Stomach (tissue), 9 donors: Measurements from ENCODE around the gene HSPH1. TPM values are rescaled to one million over a fixed set of nuclear protein-coding genes. Genes with fewer than 3 reads are reported as not detected.

Source experiments
- DNase-seq, 2 donors: peaks; one replicate each; pipeline versions ENCODE4 v3.0.0 to v3.0.0-alpha.2; 2013 to 2019
- H3K27ac ChIP-seq, 5 donors: fragments of 200-600 bp in 4 of 5; sonication (generic) in 4 of 5; one replicate each; pipeline ENCODE4 v1.5.1; 2013 to 2019; ENCODE audit warnings: mild to moderate bottlenecking in 1 of 5, moderate library complexity in 1 of 5
- H3K27me3 ChIP-seq, 3 donors: fragments of 200-600 bp; sonication (generic); one replicate each; pipeline ENCODE4 v1.5.1; 2017 to 2019; ENCODE audit warnings: mixed run types in 1 of 3
- H3K36me3 ChIP-seq, 4 donors: fragments of 200-600 bp; sonication (generic); 1 replicate in 3 of 4; 2 replicates in 1 of 4; pipeline ENCODE4 v1.5.1; 2016 to 2019
- H3K4me1 ChIP-seq, 4 donors: fragments of 200-600 bp; sonication (generic); one replicate each; pipeline ENCODE4 v1.5.1; 2016 to 2019
- H3K4me3 ChIP-seq, 4 donors: fragments of 200-600 bp; sonication (generic) in 3 of 4; one replicate each; pipeline ENCODE4 v1.5.1; 2016 to 2019; ENCODE audit warnings: mild to moderate bottlenecking in 1 of 4
- H3K9me3 ChIP-seq, 4 donors: fragments of 200-600 bp; sonication (generic); one replicate each; pipeline ENCODE4 v1.5.1; 2016 to 2019
- CTCF ChIP-seq, 7 experiments: fragments of 450-650 bp in 4 of 7; fragments of 200-600 bp in 3 of 7; sonication (generic) in 3 of 7; IDR thresholded peaks; one replicate each; pipeline ENCODE4 v1.5.1; 2016 to 2019; ENCODE audit warnings: antibody characterized with exemption in 7 of 7, control low read depth in 2 of 7, mild to moderate bottlenecking in 1 of 7
- EP300 ChIP-seq: sonication (generic); formaldehyde crosslinking; IDR thresholded peaks from one replicate; pipeline ENCODE4 v1.6.1; 2017; ENCODE audit warnings: antibody characterized with exemption
- POLR2A ChIP-seq, 4 donors: fragments of 450-650 bp; IDR thresholded peaks; one replicate each; pipeline ENCODE4 v1.6.1; 2016; ENCODE audit warnings: antibody characterized with exemption in 4 of 4, control low read depth in 2 of 4, mild to moderate bottlenecking in 1 of 4, moderate library complexity in 1 of 4
- POLR2AphosphoS5 ChIP-seq, 3 donors: sonication (generic); formaldehyde crosslinking; IDR thresholded peaks; one replicate each; pipeline ENCODE4 v1.6.1; 2016; ENCODE audit warnings: antibody characterized with exemption in 3 of 3
- WGBS, 5 donors: extraction: QIAGEN DNeasy Blood & Tissue Kit in 3 of 5; methylation state at CpG; one replicate each; pipeline versions ENCODE4 v1.1.5 to v1.1.7; 2013 to 2018; 5-methylcytosine and 5-hydroxymethylcytosine counted together
- intact Hi-C: fragments of 100-400 bp; cut with DNase I; formaldehyde crosslinking; loops from one replicate; pipeline ENCODE4 v1.15.1; 2023; ENCODE audit warnings: low total_unique reads
- polyA plus RNA-seq, 3 donors: library from polyadenylated mRNA; stranded (reverse); fragments of 200-250 nt; gene quantifications; one replicate each; pipeline ENCODE4 v1.2.3, GENCODE V29; 2013
- total RNA-seq, 5 donors: library from RNA; depleted of rRNA; stranded (reverse); fragments of >200 nt; gene quantifications; one replicate each; pipeline versions ENCODE4 v1.1.0 to v1.2.3, GENCODE V29; 2014 to 2016
- donor health status: healthy with polysubstance abuse.
- donor health status: Bipolar disorder and iron deficiency.
- donor health status: healthy.

The HSPH1 gene
- total and polyA plus RNA-seq, 8 donors = 18.6 to 49.4 (median 29.5) TPM

DNA sequence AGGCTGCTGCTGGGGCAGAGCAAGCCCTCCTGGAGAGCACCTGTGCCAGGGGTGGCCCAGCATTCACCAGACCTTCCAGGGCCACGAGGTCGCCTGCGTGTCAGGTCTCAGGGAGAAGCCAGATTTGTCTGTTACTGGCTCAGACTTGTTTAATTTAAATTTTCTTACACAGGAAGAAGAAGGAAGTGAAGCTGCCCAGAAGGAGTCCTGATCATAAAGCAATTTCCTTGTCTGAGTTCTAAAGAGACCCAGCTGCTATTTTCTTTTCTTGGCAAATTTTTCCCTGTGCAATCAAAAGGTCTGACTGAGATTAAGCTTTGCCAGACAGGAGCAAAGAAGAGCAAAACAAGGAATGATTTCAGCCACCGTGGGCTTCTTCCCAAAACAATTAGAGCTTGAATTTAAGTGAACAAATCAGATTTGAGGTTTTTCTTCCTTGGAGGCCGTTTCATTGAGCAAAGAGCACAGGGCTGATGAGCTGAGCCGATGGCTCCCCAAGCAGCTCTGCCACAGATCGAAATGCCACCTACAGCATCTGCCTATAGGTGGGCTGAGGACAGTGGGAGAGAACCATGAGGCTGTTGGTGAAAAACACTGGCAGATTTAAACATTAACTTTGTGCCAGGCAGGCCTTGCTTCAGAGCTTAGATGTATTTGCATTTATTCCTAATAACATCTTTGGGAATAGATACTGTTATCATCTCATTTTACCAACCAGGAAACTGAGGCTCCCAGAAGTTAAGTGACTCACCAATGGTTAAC, 40.1 kb downstream of the HSPH1 start:
- no peak for DNase-seq
- no peak for TF ChIP-seq EP300
- TF ChIP-seq CTCF (IDR thresholded peaks at IDR 0.05) = no peak
- no peak for TF ChIP-seq POLR2A (IDR thresholded peaks at IDR 0.05)
- no peak for TF ChIP-seq POLR2AphosphoS5 (IDR thresholded peaks at IDR 0.05)
- Histone ChIP-seq H3K27ac (no peak overlapping the region), H3K36me3 (no peaks in the 10 kb centered on the region), H3K4me3 (no peak overlapping the region), H3K9me3 (no peaks in the 10 kb centered on the region), H3K27me3 (peaks cover 0 to 36% (median 0%) of the 10 kb centered on the region in 3 donors), H3K4me1 (peaks cover 0 to 9% (median 0%) of the 10 kb centered on the region in 4 donors)
- intact Hi-C loops = no loop called here
- WGBS, 5 donors = 46 to 56% (median 50%) methylated on average over 7 of the region's 7 CpGs

- TF ChIP-seq POLR2A (IDR thresholded peaks at IDR 0.05) = no peak
- TF ChIP-seq EP300 = no peak
- no peak for TF ChIP-seq CTCF (IDR thresholded peaks at IDR 0.05)
- TF ChIP-seq POLR2AphosphoS5 (IDR thresholded peaks at IDR 0.05) = no peak
- no peaks in the 10 kb centered on the region for H3K36me3 ChIP-seq
- peaks cover 0 to 35% (median 0%) of the 10 kb centered on the region in 3 donors for H3K27me3 ChIP-seq
- intact Hi-C loops = no loop called here
- DNase-seq = no peak
- no peaks in the 10 kb centered on the region for H3K9me3 ChIP-seq
- H3K27ac ChIP-seq = no peak overlapping the region
- H3K4me3 ChIP-seq = no peak overlapping the region
- peaks cover 0 to 9% (median 0%) of the 10 kb centered on the region in 4 donors for H3K4me1 ChIP-seq
- WGBS, 5 donors = 74 to 85% (median 79%) methylated on average over 8 of the region's 8 CpGs
These were observed 41.6 kb downstream of the HSPH1 start for GRCh38 chr13:31119966-31120700.

GRCh38 chr13:31119526-31119925, 42.2 kb downstream of the HSPH1 start:
- WGBS, 5 donors = 79 to 88% (median 83%) methylated on average over 10 of the region's 10 CpGs
- Histone ChIP-seq H3K27me3 (peaks cover 0 to 35% (median 0%) of the 10 kb centered on the region in 3 donors), H3K4me1 (peaks cover 0 to 9% (median 0%) of the 10 kb centered on the region in 4 donors), H3K4me3 (no peak overlapping the region), H3K9me3 (no peaks in the 10 kb centered on the region), H3K36me3 (no peaks in the 10 kb centered on the region), H3K27ac (no peak overlapping the region)
- TF ChIP-seq CTCF (IDR thresholded peaks at IDR 0.05) (no peak), POLR2A (IDR thresholded peaks at IDR 0.05) (no peak), POLR2AphosphoS5 (IDR thresholded peaks at IDR 0.05) (no peak)
- intact Hi-C loops = no loop called here
- DNase-seq = no peak

DNA sequence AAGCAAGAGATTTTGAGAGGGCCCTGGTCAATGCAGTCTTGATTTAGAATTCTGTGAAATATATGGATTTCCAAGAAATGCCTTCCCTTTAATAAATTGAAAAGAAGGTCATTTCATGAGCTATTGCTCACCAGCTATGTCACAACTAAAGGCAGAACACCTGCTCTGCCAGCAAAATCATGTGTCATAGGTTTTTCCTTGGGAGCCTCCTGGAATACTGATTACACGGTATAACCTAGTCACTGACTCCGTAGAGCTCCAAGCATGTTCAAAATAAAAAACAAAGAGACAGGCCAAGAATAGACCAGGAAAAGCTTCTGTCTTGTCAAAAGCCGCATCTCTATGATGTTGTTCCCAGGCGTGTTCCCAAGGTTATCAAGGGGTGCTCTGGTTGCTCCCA, 45.5 kb downstream of the HSPH1 start:
- H3K9me3 ChIP-seq = no peaks in the 10 kb centered on the region
- TF ChIP-seq POLR2A (IDR thresholded peaks at IDR 0.05) (no peak), POLR2AphosphoS5 (IDR thresholded peaks at IDR 0.05) (no peak), CTCF (IDR thresholded peaks at IDR 0.05) (no peak), EP300 (no peak)
- intact Hi-C loops = no loop called here
- H3K4me3 ChIP-seq = no peak overlapping the region
- DNase-seq = no peak
- H3K27ac ChIP-seq = no peak overlapping the region
- WGBS, 5 donors = 76 to 89% (median 85%) methylated on average over 4 of the region's 4 CpGs
- peaks cover 0 to 35% (median 0%) of the 10 kb centered on the region in 3 donors for H3K27me3 ChIP-seq
- H3K36me3 ChIP-seq = no peaks in the 10 kb centered on the region
- H3K4me1 ChIP-seq = peaks cover 0 to 2% (median 0%) of the 10 kb centered on the region in 4 donors
